Stimulated activated CD8-positive, alpha-beta memory T cell treated with anti-CD3 and anti-CD28 coated beads, Interleukin-4, amount 100 ng/mL, for 48 hours (primary cell): Measurements from ENCODE around the gene SCD.
A peak's percentile ranks its signal among the peaks of the same experiment; 100 is the strongest.
"Not testable (repeated sequence)": the region's sequence is repeated elsewhere in the genome, so short reads cannot be mapped to it uniquely, and the experiment has no call there.

Experiments used
- DNase-seq: peaks from one replicate; pipeline ENCODE4 v3.0.0-alpha.2; 2020

Gene SCD

DNA sequence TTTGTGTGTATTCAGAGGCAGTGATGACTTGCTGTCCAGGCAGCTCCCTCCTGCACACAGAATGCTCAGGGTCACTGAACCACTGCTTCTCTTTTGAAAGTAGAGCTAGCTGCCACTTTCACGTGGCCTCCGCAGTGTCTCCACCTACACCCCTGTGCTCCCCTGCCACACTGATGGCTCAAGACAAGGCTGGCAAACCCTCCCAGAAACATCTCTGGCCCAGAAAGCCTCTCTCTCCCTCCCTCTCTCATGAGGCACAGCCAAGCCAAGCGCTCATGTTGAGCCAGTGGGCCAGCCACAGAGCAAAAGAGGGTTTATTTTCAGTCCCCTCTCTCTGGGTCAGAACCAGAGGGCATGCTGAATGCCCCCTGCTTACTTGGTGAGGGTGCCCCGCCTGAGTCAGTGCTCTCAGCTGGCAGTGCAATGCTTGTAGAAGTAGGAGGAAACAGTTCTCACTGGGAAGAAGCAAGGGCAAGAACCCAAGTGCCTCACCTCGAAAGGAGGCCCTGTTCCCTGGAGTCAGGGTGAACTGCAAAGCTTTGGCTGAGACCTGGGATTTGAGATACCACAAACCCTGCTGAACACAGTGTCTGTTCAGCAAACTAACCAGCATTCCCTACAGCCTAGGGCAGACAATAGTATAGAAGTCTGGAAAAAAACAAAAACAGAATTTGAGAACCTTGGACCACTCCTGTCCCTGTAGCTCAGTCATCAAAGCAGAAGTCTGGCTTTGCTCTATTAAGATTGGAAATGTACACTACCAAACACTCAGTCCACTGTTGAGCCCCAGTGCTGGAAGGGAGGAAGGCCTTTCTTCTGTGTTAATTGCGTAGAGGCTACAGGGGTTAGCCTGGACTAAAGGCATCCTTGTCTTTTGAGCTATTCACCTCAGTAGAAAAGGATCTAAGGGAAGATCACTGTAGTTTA, 15.8 kb downstream of the SCD start:
- no peak for DNase-seq

DNA sequence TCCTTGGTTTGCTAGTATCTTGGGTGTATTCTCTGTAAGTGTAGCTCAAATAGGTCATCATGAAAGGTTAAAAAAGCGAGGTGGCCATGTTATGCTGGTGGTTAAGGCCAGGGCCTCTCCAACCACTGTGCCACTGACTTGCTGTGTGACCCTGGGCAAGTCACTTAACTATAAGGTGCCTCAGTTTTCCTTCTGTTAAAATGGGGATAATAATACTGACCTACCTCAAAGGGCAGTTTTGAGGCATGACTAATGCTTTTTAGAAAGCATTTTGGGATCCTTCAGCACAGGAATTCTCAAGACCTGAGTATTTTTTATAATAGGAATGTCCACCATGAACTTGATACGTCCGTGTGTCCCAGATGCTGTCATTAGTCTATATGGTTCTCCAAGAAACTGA, 17.1 kb downstream of the SCD start:
- no peak for DNase-seq

DNA sequence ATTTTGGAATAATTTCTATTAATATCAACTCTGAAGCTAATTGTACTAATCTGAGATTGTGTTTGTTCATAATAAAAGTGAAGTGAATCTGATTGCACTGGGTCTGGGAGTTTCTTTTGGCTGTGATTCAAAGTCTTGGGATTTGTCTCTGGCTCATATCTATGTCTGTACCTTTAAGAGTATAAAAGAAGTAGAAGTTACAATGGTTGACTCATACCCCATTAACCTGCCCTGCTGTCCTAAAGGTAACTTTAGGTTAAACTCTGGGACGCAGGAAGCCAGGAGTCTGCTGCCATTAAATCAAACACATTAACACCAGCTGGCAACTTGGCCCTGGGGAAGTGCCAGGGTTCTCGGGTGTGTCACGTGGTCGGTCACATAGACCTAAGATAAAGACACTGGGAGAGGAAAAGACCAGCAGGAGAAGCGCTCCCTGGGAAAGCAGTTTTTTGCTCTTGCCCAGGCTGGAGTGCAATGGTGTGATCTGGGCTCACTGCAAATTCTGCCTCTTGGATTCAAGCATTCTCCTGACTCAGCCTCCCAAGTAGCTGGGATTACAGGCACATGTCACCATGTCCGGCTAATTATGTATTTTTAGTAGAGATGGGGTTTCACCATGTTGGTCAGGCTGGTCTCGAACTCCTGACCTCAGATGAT, 17.8 kb downstream of the SCD start:
- DNase-seq, result no peak

DNA sequence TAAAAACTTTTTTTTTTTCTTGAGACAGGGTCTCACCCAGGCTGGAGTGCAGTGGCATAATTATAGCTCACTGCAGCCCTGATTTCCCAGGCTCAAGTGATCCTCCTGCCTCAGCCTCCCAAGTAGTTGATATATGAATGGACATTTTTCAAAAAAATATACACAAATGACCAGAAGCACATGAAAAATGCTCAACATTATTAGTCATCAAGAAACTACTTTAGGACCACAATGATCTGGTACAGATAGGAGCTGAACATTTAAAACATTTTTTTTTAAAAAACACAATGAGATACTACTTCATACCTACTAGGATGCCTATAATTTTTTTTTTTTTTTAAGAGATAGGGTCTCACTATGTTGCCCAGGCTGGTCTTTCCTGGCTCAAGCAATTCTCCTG, 21.7 kb downstream of the SCD start:
- DNase-seq, result no peak

DNA sequence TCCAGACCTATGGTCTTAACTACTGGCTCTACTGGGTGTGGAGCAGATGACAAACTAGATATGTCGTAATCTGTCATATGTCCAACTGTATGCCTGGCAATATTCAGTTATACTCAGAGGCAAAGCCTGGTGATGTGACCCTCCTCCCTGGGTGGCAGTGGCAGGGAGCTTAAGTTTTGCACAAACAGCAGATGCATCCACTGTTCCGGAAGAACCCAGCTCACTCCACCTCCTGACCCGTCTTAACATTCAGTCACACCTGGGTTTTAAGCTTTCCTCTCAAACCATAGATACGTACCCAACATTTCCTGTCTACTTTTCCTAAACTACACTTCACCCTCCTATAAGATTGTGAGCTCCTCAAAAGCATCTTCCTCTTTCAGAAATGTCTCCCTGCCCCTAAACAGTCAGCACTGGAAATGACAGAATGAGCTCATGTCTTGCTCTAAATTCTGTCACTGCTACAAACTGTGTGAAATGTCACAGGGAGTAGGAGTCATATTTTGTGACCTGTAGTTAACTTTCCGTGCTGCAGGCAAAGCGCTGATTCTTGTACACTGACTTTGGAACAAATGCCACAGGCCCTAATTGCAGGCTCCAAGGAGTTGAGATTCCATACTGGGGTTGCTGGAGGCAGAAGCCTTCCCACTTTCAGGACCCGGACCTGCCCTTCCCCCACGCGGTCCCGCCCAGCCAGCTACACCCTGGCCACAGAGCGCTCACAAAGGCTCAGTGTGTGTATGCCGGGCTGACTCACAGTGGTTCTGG, 23.9 kb downstream of the SCD start:
- DNase-seq, result peak; percentile 82

DNA sequence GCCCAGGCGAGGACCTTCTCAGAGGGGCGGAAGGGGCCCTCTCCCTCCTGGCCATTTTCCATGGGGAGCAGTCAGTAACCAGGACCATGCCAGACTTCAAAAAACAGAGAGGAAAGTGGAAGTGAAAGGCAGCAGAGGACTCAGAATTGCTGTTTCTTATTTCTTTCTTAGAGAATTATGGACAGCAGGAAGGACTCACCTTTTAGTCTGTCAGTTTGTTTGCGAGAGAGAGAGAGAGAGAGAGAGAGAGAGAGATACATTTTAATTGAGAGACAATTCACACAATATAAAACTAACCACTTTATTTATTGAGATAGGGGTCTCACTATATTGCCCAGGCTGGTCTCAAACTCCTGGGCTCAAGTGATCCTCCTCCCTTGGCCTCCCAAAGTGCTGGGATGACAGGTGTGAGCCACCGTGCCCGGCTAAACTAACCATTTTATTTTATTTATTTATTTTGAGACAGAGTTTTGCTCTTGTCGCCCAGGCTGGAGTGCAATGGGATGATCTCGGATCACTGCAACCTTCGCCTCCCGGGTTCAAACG, 24.5 kb downstream of the SCD start:
- DNase-seq, result no peak

DNA sequence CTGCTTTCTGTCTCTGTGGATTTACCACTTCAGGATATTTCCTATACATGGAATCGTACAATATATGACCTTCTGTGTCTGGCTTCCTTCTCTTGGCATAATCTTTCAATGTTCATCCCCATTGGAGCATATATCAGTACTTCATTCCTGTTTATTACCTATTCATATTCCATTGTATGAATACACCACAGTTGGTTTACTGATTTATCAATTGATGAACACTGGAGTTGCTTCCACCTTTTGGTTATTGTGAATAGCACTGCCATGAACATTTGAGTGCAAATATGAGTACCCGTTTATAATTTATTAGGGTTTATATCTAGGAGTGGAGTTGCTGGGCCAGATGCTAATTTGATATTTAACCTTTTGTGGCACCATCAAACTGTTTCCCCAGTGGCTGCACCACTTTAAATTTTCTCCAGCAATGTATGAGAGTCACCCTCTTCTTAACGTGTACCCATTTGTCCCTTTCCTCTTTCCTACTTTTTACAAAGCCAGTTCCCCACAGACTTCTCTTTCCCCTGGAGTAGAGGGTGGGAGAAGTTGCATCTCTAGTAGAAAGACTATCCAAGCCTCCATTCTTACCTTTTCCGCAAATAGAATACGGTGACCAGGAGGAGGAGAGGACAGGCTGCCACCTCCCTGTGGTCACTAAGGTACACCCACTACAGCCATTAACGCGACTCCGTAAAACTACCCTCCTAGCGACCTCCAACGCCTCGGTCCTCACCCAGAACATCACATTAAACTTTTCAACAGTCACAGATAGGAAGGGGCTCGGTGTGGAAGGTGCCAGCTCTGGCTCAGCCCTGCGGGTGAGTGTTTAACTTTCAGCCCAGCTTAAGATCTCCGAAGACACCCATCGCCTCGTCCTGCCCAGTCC, 25.6 kb downstream of the SCD start:
- no peak for DNase-seq

DNA sequence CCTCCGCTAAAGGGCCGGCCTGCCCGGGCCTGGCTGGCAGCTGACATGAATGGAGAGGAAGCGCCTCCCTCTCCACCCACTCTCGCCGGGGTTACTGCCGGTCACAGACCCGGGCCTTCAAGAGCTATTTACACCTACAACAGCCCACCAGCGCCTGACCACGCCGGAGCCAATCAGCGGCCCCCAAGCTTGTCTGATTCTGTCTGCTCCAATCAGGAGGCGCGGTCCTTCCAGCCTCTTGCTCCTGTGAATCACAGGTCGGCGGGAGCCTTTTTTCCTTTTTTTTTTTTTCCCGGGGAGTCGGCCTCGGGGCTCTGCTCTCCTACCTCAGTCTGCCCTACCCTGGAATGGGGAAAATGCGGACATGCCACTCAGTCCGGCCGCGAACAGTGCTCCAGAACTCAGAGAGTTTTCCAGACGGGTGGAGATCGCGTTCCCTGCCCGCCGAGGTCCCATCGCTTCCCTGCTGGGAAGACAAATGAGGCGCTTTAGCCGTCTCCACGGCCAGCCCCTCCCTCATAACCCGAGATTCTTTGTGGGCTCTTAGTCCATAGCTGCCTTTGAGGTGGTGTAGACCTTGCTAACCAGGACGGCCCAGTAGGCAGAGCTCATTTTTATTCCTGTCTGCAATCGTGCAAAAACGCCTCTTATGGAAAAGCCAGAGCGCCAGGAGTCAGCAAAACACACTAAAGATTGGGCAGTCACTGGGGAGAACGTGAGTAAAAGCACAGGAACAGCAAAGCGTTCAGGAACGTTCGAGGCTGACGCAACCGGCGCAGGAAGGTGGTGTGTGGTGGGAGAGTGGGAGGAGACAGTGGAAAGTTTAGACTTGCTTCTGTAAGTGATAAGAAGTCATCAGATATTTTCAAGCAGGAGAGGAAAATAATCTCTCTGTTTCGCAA, 26.5 kb downstream of the SCD start:
- peak; percentile 96 for DNase-seq

DNA sequence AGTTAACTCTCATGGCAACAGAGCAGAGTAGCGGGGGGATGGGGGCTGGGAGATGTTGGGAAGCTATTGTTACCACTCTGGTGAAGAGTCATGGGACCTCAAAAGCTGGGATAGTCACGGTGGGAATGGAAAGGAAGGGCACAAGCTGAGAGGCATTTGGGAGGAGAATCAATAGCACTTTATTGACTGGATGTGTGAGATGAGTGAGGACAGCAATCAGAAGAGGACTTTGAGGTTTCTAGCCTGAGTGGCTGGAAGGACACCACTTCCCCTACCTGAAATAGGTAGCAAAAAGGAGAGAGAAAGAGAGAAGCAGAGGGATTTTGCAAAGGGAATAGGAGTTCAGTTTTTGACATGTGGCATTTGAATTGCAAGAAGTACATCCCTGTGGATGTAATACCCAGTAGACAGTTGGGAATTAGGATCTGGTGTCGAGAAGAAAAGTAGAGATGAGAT, 27.2 kb downstream of the SCD start:
- DNase-seq, result no peak

DNA sequence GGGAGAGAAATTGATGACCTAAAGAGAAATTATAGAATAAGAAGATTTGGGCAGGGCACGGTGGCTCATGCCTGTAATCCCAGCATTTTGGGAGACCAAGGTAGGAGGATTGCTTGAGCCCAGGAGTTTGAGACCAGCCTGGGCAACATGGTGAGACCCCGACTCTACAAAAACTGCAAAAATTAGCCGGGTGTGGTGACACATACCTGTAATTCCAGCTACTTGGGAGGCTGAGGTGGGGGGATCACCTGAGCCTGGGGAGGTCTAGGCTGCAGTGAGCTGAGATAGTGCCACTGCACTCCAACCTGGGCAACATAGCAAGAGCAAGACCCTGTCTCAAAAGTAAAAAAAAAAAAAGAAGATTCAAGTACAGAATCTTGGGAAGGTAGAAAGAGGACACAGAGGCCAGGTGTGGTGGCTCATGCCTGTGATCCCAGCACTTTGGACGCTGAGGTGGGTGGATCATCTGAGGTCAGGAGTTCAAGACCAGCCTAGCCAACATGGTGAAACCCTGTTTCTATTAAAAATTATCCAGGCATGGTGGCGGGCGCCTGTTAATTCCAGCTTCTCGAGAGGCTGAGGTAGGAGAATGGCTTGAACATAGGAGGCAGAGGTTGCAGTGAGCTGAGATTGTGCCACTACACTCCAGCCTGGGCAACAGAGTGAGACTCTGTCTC, 27.8 kb downstream of the SCD start:
- DNase-seq, result not testable (repeated sequence)

DNA sequence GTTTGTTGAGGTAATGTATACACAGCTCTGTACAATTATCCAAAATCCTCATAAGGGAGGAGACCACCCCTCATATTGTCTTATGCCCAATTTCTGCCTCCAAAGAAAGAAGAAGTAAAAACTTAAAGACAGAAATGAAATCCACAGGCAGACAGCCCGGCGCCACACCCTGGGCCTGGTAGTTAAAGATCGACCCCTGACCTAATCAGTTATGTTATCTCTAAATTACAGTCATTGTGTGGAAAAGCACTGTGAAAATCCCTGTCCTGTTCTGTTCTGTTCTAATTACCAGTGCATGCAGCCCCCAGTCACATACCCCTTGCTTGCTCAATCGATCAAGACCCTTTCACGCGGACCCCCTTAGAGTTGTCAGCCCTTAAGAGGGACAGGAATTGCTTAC, 29.6 kb downstream of the SCD start:
- DNase-seq, result not testable (repeated sequence)

DNA sequence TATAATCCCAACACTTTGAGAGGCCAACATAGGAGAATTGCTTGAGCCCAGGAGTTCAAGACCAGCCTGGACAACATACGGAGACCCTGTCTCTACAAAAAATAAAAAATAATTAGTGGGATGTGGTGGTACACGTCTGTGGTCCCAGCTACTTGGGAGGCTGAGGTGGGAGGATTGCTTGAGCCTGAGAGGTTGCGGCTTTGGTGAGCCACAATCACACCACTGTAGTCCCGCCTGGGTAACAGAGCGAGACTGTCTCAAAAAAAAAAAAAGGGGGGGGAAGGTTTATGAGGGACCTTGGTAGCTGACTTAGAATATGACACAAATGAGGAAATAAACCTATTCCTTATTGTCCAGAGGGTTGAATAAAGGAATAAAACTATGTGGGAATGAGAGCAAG, 30.8 kb downstream of the SCD start:
- no peak for DNase-seq

DNA sequence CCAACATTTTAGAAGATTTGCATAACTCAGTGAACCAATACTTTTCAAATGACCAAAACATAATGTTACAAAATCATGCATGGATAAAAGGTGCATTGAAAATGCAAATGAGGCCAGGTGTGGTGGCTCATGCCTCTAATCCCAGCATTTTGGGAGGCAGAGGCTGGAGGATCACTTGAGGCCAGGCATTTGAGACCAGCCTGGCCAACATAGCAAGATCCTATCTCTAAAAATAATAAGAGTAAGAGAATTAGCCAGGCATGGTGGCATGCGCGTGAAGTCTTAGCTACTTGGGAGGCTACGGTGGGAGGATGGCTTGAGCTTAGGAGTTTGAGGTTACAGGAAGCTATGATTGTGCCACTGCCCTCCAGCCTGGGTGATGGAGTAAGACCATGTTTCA, 33.4 kb downstream of the SCD start:
- DNase-seq, result no peak

DNA sequence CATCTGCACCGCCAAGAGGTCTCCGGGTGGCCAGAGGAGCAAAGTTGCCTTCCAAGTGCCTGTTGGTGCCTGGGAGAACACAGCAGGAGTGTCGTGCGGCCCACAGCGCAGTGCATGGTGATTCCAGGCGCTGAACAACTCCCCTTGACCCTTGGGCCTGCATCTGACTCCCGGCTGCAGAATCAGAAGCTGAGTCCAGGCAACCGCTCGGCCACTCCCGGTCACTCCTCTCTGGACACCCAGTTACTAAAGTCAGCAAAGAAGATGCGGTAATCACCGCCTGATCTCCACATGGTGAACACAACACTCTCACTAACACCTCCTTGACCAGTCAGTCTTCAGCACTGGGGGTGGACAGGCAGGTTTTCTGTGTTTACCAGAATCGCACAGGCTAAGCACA, 35.5 kb downstream of the SCD start:
- no peak for DNase-seq

DNA sequence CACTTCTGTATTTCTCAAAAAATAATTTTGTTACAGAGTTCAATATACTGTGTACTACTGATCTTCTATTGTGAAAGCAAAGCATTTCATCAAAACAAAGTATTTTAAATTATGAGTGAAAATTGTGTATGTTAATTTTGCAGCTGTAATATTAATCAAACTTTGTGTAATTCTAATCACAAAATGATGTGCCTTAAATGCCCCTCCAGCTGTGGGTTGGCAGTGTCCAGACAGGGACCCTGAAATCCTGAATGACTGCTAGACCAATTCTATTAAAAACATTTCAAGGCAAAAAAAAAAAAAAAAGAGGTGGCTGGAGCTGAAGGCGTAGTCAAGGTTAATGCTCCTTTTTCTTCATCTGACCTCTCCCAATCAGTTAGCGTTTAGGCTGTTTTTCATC, 36.2 kb downstream of the SCD start:
- DNase-seq, result no peak

DNA sequence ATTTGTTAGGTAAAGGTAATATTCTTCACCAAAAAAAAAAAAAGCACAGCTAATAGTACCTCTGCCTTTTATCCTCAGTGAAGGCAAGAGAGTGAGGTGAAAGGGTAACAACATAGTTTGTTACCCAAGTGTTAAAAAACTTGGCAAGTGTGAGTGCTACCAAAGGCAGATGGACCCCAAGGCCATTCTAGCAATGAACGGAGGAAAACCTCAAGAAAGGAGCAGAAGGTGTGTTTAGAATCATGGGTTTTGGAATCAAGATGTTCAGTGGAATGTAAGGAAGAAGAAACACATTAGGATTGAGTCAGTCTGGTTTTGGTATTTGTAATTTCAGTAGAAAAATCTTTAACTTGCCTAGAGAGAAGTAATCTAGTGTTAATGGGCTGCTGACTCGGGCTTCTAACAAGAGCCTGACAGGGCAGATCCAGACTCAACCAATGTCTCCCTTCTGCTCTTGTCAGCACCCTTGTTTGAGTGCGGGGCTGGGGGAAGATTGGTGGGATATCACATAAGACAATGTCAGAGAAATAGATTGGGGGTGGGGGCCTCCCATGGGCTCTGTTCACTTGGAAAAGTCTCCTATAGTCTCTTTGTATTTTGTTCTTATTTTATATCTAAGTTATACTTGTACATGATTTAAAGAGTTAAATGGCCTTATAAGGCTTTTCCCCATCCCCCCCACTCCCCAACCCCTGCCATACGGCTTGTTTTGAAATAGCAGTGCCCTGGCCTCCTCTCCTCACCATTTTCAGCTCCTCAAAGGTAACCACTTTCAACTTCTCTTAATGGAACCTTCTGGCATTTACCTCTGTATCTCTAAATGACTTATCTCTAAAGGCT, 44.4 kb downstream of the SCD start:
- no peak for DNase-seq

DNA sequence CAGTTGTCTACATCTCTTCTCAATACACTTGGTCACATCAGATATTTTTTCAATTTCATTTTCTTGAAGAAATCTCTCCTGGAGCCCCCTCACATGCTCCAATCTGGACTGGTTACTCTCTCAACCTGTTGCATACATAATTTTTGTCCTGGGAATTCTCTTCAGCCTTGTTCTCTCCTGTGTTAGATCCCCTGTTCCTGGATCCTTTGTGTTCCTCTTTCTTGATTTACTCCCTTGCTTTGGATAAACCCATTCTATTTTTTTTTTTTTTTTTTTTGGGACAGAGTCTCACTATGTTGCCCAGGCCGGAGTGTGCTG, 45.6 kb downstream of the SCD start:
- no peak for DNase-seq

DNA sequence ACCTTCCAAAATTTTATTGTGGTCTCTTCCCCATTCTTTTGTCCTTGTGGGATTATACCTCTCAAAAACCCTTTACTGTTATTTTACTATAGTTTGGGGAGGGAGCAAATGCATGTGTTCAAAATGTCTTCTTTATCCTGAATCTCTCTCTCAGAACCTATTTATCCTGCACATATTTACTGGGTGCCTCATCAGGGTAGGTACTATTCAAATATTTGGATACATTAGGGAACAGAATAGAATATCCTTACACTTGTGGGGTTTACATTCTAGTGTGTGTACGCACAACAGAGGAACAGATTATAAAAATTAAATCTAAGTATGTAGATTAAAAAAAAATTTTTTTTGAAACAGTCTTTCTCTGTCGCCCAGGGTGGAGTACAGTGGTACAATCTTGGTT, 48.6 kb downstream of the SCD start:
- DNase-seq, result no peak

DNA sequence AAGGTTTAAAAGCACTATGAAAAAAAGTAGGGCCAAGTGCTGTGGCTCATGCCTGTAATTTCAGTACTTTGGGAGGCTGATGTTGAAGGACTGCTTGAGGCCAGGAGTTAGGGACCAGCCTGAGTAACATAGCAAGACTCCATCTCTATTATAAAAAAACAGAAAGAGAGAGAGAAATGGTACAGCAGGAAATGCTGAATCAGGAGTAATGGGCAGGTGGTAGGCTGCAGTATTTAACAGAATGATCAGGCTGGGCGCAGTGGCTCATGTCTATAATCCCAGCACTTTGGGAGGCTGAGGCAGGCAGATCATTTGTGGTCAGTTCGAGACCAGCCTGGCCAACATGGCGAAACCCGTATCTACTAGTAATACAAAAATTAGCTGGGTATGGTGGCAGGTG, 49.6 kb downstream of the SCD start:
- DNase-seq, result no peak
